Body of pancreas (tissue), 4 donors: Measurements from ENCODE around the gene C17orf113. TPM values are rescaled to one million over a fixed set of nuclear protein-coding genes. Genes with fewer than 3 reads are reported as not detected.

ENCODE experiments used
- ATAC-seq: fragments of 150-250 bp; one replicate; pipeline ENCODE4 v1.9.1; 2016
- DNase-seq, 4 donors: peaks; one replicate each; pipeline ENCODE4 v3.0.0-alpha.2; 2019
- H3K27ac ChIP-seq, 4 donors: fragments of 200-600 bp; sonication (generic); 1 replicate in 3 of 4; 2 replicates in 1 of 4; pipeline versions ENCODE4 v1.5.1 to v1.6.1; 2016 to 2019; ENCODE audit warnings: mild to moderate bottlenecking in 1 of 4, mixed read lengths in 1 of 4, moderate library complexity in 1 of 4
- H3K27me3 ChIP-seq, 2 donors: fragments of 200-600 bp; sonication (generic); one replicate each; pipeline ENCODE4 v1.6.0; 2016; ENCODE audit warnings: mild to moderate bottlenecking in 1 of 2
- H3K36me3 ChIP-seq, 2 donors: fragments of 200-600 bp; sonication (generic); replicated peaks in 1 of 2; 2 replicates each; pipeline ENCODE4 v1.5.1; 2016; ENCODE audit warnings: low read depth in 2 of 2; ENCODE audit not compliant: insufficient read depth in 1 of 2
- H3K4me1 ChIP-seq: fragments of 200-600 bp; sonication (generic); one replicate; pipeline ENCODE4 v1.6.0; 2016
- H3K4me3 ChIP-seq, 2 donors: fragments of 200-600 bp; sonication (generic); 1 replicate in 1 of 2; 2 replicates in 1 of 2; pipeline ENCODE4 v1.5.1; 2016 to 2019
- H3K9me3 ChIP-seq, 3 donors: fragments of 200-600 bp; sonication (generic); 1 replicate in 2 of 3; 2 replicates in 1 of 3; pipeline ENCODE4 v1.5.1; 2016
- POLR2A ChIP-seq, 3 donors: fragments of 450-650 bp; IDR thresholded peaks; one replicate each; pipeline ENCODE4 v1.6.1; 2016; ENCODE audit warnings: antibody characterized with exemption in 3 of 3, mild to moderate bottlenecking in 2 of 3
- WGBS, 2 donors: methylation state at CpG; one replicate each; pipeline ENCODE4 v1.1.5; 2017; 5-methylcytosine and 5-hydroxymethylcytosine counted together
- intact Hi-C: fragments of 100-400 bp; cut with DNase I; formaldehyde crosslinking; loops from one replicate; pipeline ENCODE4 v1.15.1; 2023
- total RNA-seq, 2 donors: library from RNA; depleted of rRNA; stranded (reverse); fragments of >200 nt; gene quantifications; one replicate each; pipeline ENCODE4 v1.1.0, GENCODE V29; 2016
- TF ChIP-seq, protein P1 (sequence below), 7 experiments: fragments of 450-650 bp in 4 of 7; fragments of 200-600 bp in 3 of 7; sonication (generic) in 3 of 7; IDR thresholded peaks; one replicate each; pipeline ENCODE4 v1.5.1; 2016 to 2019; ENCODE audit warnings: antibody characterized with exemption in 7 of 7

The C17orf113 gene
- total RNA-seq, 2 donors from 2014 or later, result 1.6 to 4.4 TPM

DNA sequence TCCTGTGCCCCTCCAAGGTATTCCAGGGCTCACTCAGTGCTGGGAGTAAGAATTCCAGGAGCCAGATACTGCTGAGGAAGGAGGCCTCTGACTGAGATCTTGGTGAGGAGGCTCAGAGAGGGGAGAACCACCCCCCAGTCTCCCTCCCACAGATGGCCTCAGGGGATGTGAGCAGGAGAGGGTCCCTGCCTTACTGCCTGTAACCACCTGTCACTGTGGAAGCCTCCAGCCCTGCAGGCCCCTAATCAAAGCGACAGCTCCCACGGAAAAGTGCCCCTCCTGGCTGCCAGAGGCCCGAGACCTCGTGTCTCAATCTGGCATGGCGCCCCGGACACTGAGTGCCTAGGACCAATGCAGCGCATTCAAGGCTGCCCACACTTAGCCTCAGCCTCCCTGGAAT is 7.7 kb upstream of the C17orf113 start:
- H3K27ac ChIP-seq, result no peak overlapping the region
- no peak for ATAC-seq
- H3K9me3 ChIP-seq, result no peaks in the 10 kb centered on the region
- no peak overlapping the region for H3K4me3 ChIP-seq
- no peak for TF ChIP-seq POLR2A (IDR thresholded peaks at IDR 0.05)
- TF ChIP-seq, protein P1, sequence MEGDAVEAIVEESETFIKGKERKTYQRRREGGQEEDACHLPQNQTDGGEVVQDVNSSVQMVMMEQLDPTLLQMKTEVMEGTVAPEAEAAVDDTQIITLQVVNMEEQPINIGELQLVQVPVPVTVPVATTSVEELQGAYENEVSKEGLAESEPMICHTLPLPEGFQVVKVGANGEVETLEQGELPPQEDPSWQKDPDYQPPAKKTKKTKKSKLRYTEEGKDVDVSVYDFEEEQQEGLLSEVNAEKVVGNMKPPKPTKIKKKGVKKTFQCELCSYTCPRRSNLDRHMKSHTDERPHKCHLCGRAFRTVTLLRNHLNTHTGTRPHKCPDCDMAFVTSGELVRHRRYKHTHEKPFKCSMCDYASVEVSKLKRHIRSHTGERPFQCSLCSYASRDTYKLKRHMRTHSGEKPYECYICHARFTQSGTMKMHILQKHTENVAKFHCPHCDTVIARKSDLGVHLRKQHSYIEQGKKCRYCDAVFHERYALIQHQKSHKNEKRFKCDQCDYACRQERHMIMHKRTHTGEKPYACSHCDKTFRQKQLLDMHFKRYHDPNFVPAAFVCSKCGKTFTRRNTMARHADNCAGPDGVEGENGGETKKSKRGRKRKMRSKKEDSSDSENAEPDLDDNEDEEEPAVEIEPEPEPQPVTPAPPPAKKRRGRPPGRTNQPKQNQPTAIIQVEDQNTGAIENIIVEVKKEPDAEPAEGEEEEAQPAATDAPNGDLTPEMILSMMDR (IDR thresholded peaks at IDR 0.05), result no peak
- intact Hi-C loops, result no loop called here
- 54 to 63% methylated on average over 5 to 7 of the region's 7 CpGs for WGBS, 2 donors
- no peaks in the 10 kb centered on the region for H3K36me3 ChIP-seq
- DNase-seq, result no peak
- no peaks in the 10 kb centered on the region for H3K27me3 ChIP-seq
- no peaks in the 10 kb centered on the region for H3K4me1 ChIP-seq

DNA sequence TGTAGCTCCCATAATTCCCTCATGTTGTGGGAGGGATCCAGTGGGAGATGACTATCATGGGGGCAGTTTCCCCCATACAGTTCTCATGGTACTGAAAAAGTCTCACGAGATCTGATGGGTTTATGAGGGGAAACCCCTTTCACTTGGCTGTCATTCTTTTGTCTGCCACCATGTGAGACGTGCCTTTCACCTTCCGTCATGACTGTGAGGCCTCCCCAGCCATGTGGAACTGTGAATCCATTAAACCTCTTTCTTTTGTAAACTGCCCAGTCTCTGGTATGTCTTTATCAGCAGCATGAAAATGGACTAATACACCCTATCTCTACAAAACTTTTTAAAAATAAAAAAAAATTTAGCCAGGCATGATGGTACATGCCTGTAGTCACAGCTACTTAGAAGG is 6.2 kb upstream of the C17orf113 start:
- ATAC-seq, result no peak
- no peaks in the 10 kb centered on the region for H3K27me3 ChIP-seq

DNA sequence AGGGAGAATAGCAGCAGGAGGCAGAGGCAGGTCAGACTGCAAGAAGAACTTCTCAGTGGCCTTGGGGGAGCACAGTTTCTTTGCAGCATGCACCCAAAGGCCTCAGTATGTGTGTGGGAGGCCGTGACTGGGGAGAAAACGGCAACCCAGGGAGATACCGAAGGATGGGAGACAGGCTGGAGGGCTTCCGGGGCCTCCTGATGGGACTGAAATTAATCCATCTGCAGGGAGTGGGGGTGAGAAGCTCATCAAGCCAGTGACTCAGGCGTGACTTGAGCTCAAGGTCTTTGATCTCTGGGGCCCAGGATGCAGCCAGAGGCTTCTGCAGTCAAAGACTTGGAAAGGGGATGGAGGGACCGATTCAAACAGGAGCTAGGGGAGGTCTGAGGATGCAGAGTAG is 5.1 kb upstream of the C17orf113 start:
- intact Hi-C loops, result no loop called here

More for the DNA sequence above, 6.2 kb upstream of the C17orf113 start:
- WGBS, 2 donors, result 69 to 81% methylated on average over 3 of the region's 3 CpGs
- DNase-seq, result no peak
- Histone ChIP-seq H3K36me3 (no peaks in the 10 kb centered on the region), H3K9me3 (no peaks in the 10 kb centered on the region), H3K4me3 (no peak overlapping the region), H3K27ac (no peak overlapping the region), H3K4me1 (no peaks in the 10 kb centered on the region)
- TF ChIP-seq POLR2A (IDR thresholded peaks at IDR 0.05), result no peak
- TF ChIP-seq, protein P1 (IDR thresholded peaks at IDR 0.05), result no peak
- intact Hi-C loops, result no loop called here

DNA sequence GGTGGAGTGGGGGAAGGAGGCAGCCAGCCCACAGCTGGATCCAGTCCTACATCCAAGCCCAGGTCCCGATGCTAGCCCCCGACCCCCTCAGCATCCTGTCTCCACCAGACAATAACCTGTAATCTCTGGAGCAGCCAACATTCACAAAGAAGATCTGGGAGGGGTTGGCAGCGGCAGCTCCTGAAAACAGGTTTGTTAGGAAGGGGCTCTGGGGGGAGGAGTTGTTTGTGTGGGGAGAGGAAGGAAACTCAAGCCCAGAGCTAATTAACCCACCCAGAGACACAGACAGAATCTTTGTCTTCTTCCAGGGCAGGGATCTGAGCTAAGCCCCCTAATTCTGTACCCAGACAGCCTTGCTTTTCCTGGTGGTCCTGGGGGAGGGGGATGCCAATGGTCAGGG is 4.6 kb upstream of the C17orf113 start:
- intact Hi-C loops, result no loop called here
- no peak for DNase-seq
- Histone ChIP-seq H3K36me3 (no peaks in the 10 kb centered on the region), H3K27ac (no peak overlapping the region), H3K9me3 (no peaks in the 10 kb centered on the region), H3K4me1 (peaks cover 7% of the 10 kb centered on the region), H3K4me3 (no peak overlapping the region), H3K27me3 (no peaks in the 10 kb centered on the region)
- 41 to 45% methylated on average over 3 of the region's 3 CpGs for WGBS, 2 donors
- TF ChIP-seq, protein P1 (IDR thresholded peaks at IDR 0.05), result no peak
- no peak for TF ChIP-seq POLR2A (IDR thresholded peaks at IDR 0.05)
- ATAC-seq, result no peak

More for the DNA sequence above, 5.1 kb upstream of the C17orf113 start:
- DNase-seq (no peak), ATAC-seq (no peak)
- Histone ChIP-seq H3K27me3 (no peaks in the 10 kb centered on the region), H3K4me1 (peaks cover 6% of the 10 kb centered on the region), H3K36me3 (no peaks in the 10 kb centered on the region), H3K9me3 (no peaks in the 10 kb centered on the region), H3K4me3 (no peak overlapping the region), H3K27ac (no peak overlapping the region)
- WGBS, 2 donors, result 50 to 69% methylated on average over 6 of the region's 6 CpGs
- TF ChIP-seq, protein P1 (IDR thresholded peaks at IDR 0.05), result no peak
- TF ChIP-seq POLR2A (IDR thresholded peaks at IDR 0.05), result no peak

DNA sequence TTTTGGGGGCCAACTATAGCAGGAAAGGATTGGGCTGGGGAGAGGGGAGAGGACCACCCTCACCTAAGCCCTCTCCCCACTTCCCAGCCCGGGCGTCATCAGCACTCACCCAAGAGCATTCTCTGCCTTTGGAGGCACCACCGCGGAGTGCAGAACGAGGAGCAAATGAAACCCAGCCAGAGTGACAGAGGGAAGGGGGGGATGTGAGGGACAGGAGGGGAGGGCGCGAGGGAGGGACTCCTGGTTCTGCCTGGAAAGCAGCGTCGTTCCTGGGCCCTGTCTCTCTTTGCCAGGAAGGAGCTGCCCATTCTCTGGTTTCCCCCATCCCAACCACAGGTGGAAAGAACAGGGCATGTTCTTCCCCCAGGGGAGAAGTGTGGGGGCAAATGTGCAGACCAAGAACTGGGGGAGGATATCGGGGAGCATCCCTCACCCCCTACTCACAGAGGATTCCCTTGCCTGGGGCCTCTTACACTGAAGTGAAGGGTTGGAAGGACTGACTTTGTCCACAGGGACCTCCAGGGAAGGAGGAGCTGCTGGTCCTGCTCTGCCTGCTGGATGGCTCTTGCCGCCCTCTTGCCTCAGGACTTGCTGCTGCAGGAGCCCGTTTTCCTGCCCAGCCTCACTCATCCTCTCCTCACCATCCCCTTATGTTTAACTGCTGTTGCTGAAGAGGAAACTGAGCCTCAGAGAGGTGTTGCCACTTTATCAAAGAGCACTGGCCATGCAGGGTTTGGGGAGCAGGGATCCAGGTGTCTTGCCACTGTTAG is 3.5 kb upstream of the C17orf113 start:
- Histone ChIP-seq H3K36me3 (no peaks in the 10 kb centered on the region), H3K27ac (no peak overlapping the region), H3K4me3 (no peak overlapping the region), H3K9me3 (no peaks in the 10 kb centered on the region), H3K27me3 (no peaks in the 10 kb centered on the region), H3K4me1 (peaks cover 18% of the 10 kb centered on the region)
- intact Hi-C loops, result no loop called here
- 44 to 66% methylated on average over 10 to 12 of the region's 12 CpGs for WGBS, 2 donors
- ATAC-seq (no peak), DNase-seq (no peak)
- TF ChIP-seq POLR2A (IDR thresholded peaks at IDR 0.05), result no peak
- TF ChIP-seq, protein P1 (IDR thresholded peaks at IDR 0.05), result no peak
